ENCODE measurements around the gene CEBPB.

CEBPB gene

DNA sequence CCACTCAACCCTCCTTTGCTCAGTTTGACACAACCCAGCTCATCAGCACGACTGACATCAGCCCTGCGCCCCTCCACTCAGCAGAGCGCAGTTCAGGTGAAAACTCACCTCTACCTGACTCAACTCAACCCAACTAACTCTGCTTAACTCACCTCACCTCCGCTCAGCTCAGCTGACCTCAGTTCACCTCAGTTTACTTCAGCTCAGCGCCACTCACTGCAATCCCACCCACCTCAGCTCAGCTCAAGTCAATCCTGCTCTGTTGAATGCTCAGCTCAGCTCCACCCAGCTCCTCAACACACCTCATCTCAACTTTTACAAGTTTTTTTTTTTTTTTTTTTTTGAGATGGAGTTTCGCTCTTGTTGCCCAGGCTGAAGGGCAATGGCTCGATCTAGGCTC lies 39.6 kb downstream of the CEBPB start:
- no peak for DNase-seq

DNA sequence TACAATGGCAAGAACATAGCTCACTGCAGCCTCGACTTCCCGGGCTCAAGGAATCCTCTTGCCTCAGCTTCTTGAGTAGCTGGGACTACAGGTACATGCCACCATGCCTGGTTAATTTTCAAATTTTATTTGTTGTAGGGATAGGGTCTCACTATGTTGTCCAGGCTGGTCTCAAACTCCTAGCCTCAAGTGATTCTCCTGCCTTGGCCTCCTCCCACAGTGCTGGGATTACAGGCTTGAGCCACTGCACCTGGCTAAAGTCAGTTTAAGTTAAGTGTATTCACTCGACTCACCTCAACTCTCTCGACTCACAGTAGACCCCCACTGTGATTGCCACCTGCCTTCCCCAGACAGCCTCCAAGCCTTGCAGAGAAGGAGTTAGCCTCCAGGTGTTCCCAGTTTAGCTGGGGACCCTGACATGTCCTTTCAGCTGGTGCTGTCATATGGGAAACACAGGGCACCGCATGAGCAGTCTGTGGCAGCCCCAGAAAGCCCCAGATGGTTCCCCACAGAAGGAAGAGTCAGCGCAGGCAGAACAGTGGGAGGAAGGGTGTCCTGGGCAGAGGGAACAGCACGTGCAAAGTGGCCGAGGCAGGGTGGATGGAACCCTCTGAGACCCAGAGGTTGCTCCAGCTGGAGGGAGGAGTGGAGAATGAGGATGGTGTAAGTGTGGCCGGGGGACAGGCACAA lies 40.4 kb downstream of the CEBPB start:
- DNase-seq: no peak

GRCh38 chr20:50231854-50232253 lies 41.2 kb downstream of the CEBPB start:
- DNase-seq: no peak

- DNase-seq: no peak
These were observed 42.2 kb downstream of the CEBPB start for GRCh38 chr20:50232651-50233324.

- no peak for DNase-seq
These were observed 42.9 kb downstream of the CEBPB start for GRCh38 chr20:50233325-50234212.

GRCh38 chr20:50234288-50234687 lies 43.7 kb downstream of the CEBPB start:
- DNase-seq: no peak

DNA sequence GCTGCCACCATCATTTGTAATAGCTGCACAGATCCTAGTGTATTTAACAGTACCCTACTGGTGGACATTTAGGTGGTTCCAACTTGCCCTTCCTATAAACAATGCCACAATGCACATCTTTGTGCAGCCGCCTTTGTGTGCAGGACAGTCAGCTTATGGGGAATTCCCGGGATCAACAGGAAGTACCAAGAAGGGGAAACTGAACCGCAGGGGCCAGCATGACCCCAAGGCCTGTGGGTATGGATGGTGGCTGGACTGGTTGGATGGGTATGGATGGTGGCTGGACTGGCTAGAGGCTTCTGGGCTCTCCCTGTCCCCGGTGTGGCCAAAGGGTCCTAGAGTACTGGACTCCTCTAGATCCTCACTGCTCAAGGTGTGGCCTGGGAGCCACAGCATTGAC lies 46.7 kb downstream of the CEBPB start:
- no peak for DNase-seq

- DNase-seq: no peak
These were observed 47.6 kb downstream of the CEBPB start for GRCh38 chr20:50238081-50238800.

DNA sequence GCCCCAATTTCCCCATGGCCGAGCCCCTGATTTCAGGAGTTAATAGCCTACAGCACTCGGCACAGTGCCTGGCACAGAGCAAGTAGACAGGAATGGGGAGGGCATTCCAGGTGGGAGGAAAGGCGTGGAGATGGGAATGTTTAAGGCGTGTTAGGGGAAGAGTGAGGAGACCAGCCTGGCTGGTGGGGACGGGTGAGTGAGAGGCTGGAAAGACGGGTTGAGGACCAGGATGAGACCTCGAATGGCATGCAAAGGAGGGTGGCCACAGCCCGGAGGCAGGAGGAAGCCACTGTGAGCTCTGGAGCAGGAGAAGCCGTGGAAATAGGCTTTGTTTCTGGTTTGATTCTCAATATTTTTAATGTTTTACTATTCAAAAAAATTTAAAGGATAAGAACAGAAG lies 49.5 kb downstream of the CEBPB start:
- DNase-seq: no peak

DNA sequence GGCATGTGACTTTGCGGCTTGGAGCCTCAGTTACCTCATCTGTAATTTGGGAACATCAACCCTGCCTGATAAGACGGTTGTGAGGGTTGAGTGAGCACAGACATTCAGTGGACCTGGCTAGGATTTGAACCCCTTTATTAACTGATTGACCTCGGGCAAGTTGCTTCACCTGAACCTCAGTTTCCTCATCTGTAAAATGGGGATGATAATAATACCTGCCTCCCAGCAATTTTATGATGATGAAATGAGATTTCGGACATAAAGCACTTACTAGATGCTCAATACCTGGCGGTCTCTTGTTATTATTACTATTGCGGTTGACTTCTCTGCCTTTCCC lies 51.5 kb downstream of the CEBPB start:
- DNase-seq: no peak

Data from OCI-M1 (cell line).